HepG2 (cell line): Measurements from ENCODE around the gene SLC35A2. TPM values are rescaled to one million over a fixed set of nuclear protein-coding genes. Genes with fewer than 3 reads are reported as not detected.

ENCODE experiments used
- ATAC-seq: fragments of 200-7000 bp; cut with Tn5 transposase; 3 replicates; pipeline ENCODE4 v1.9.1; 2020; ENCODE audit warnings: mild to moderate bottlenecking, moderate library complexity
- BruUV-seq: library from RNA; stranded (reverse); fragments of 400-500 nt; replicated peaks from 2 replicates; lab custom pipeline; 2021; lab: Mats Ljungman, UMichigan
- CTCF ChIA-PET: fragments of 300-600 bp; formaldehyde crosslinking; extraction: SDS; loops from one replicate; lab custom pipeline; 2021; ENCODE audit warnings: low total read pairs, inconsistent platforms, low intra/inter-chr PET ratio; lab: Yijun Ruan, JAX
- POLR2A ChIA-PET: fragments of 350-600 bp; sonication (Branson Sonifier 250); formaldehyde crosslinking; loops from one replicate; lab custom pipeline; 2020; ENCODE audit warnings: antibody characterized with exemption, inconsistent platforms; lab: Yijun Ruan, JAX
- DNase-seq: peaks from one replicate; pipeline ENCODE4 v3.0.0-alpha.2; 2015; ENCODE audit warnings: low spot score
- FAIRE-seq: peaks from 3 replicates; lab custom pipeline; 2011; peaks lifted over from hg19 to GRCh38; lab: Jason Lieb, UNC
- H2AFZ ChIP-seq: one replicate; pipeline ENCODE4 v1.6.1; 2011; ENCODE audit warnings: low read length, inconsistent platforms
- H3K27ac ChIP-seq: fragments of 300-600 bp; 3 replicates; pipeline ENCODE4 v1.8.0; 2011; ENCODE audit warnings: mixed run types, mild to moderate bottlenecking, mixed read lengths, low read length, inconsistent platforms; ENCODE audit not compliant: insufficient read depth; ENCODE audit errors: extremely low read length
- H3K27me3 ChIP-seq, 2 experiments: fragments of 200-600 bp in 1 of 2; 2 replicates in 1 of 2; 3 replicates in 1 of 2; pipeline versions ENCODE4 v1.6.0 to v1.8.0; 2011; ENCODE audit warnings: low read length in 2 of 2, mild to moderate bottlenecking in 2 of 2, moderate library complexity in 2 of 2, inconsistent platforms in 1 of 2; ENCODE audit not compliant: insufficient read depth in 2 of 2, control insufficient read depth in 1 of 2
- H3K36me3 ChIP-seq, 2 experiments: fragments of 200-600 bp in 1 of 2; replicated peaks in 1 of 2; 2 replicates in 1 of 2; 3 replicates in 1 of 2; pipeline versions ENCODE4 v1.5.1 to v1.8.0; 2011; ENCODE audit warnings: low read length in 2 of 2, inconsistent platforms in 1 of 2; ENCODE audit not compliant: insufficient read depth in 2 of 2, control insufficient read depth in 1 of 2
- H3K4me1 ChIP-seq: 2 replicates; pipeline ENCODE4 v1.5.1; 2012; ENCODE audit warnings: low read length, inconsistent platforms; ENCODE audit not compliant: insufficient read depth
- H3K4me2 ChIP-seq: 2 replicates; pipeline ENCODE4 v1.6.0; 2011; ENCODE audit warnings: low read depth, low read length, inconsistent platforms
- H3K4me3 ChIP-seq, 3 experiments: fragments of 200-600 bp in 1 of 3; sonication (generic), shearing (Covaris generic) in 1 of 3; replicated peaks in 1 of 3; 2 replicates each; pipeline ENCODE4 v1.5.1; 2011 to 2016; ENCODE audit warnings: low read length in 3 of 3, inconsistent platforms in 2 of 3, low read depth in 2 of 3, mild to moderate bottlenecking in 2 of 3, control low read depth in 1 of 3, mixed read lengths in 1 of 3; ENCODE audit not compliant: insufficient read depth in 1 of 3
- H3K79me2 ChIP-seq: one replicate; pipeline ENCODE4 v1.6.1; 2011; ENCODE audit warnings: low read length, inconsistent platforms; ENCODE audit not compliant: insufficient read depth
- H3K9ac ChIP-seq: 2 replicates; pipeline ENCODE4 v1.6.0; 2011; ENCODE audit warnings: mild to moderate bottlenecking, low read depth, low read length, inconsistent platforms; ENCODE audit not compliant: insufficient read depth
- H3K9me3 ChIP-seq: 2 replicates; pipeline ENCODE4 v1.5.1; 2012; ENCODE audit warnings: mild to moderate bottlenecking, low read length
- H4K20me1 ChIP-seq: 2 replicates; pipeline ENCODE4 v1.6.0; 2011; ENCODE audit warnings: inconsistent platforms, mild to moderate bottlenecking, low read length, moderate library complexity; ENCODE audit not compliant: insufficient read depth
- CREB1 ChIP-seq, 2 experiments: fragments of 450-650 bp in 1 of 2; IDR thresholded peaks; 2 replicates each; pipeline ENCODE4 v1.6.1; 2016 to 2017; ENCODE audit warnings: control low read depth in 1 of 2, mild to moderate bottlenecking in 1 of 2, missing compliant biosample characterization in 1 of 2, missing genetic modification characterization in 1 of 2
- DNMT1 ChIP-seq: sonication (generic); formaldehyde crosslinking; IDR thresholded peaks from 2 replicates; pipeline ENCODE4 v1.5.1; 2020; ENCODE audit warnings: mild to moderate bottlenecking, missing genetic modification reagents
- KLF6 ChIP-seq: IDR thresholded peaks from 2 replicates; pipeline ENCODE4 v1.8.0; 2016; ENCODE audit warnings: missing biosample characterization, missing genetic modification reagents
- MTF2 ChIP-seq: sonication (generic); formaldehyde crosslinking; IDR thresholded peaks from 2 replicates; pipeline ENCODE4 v1.5.0; 2020; ENCODE audit warnings: missing genetic modification reagents, borderline replicate concordance
- NPAS2 ChIP-seq: sonication (generic); formaldehyde crosslinking; IDR thresholded peaks from 2 replicates; pipeline ENCODE4 v1.8.0; 2022; ENCODE audit warnings: mild to moderate bottlenecking, missing genetic modification reagents, borderline replicate concordance
- PCBP2 ChIP-seq: fragments of 200-400 bp; formaldehyde crosslinking; optimal IDR thresholded peaks from 2 replicates; pipeline ENCODE3; 2018; ENCODE audit warnings: low read length, low read depth; ENCODE audit not compliant: poor library complexity, severe bottlenecking
- RAD51 ChIP-seq: fragments of 450-650 bp; IDR thresholded peaks from 2 replicates; pipeline ENCODE4 v1.6.1; 2016; ENCODE audit warnings: borderline replicate concordance
- SMARCE1 ChIP-seq: fragments of 450-650 bp; IDR thresholded peaks from 2 replicates; pipeline ENCODE4 v1.6.1; 2017; ENCODE audit warnings: borderline replicate concordance
- TFDP1 ChIP-seq: IDR thresholded peaks from 2 replicates; pipeline ENCODE4 v1.6.1; 2016; ENCODE audit warnings: missing compliant biosample characterization, missing genetic modification reagents, borderline replicate concordance
- ZFP90 ChIP-seq: sonication (generic); formaldehyde crosslinking; IDR thresholded peaks from 2 replicates; pipeline ENCODE4 v1.8.0; 2022; ENCODE audit warnings: missing genetic modification reagents, mild to moderate bottlenecking, inconsistent platforms, borderline replicate concordance
- ZNF780A ChIP-seq: sonication (generic); formaldehyde crosslinking; IDR thresholded peaks from 2 replicates; pipeline ENCODE4 v1.8.0; 2022; ENCODE audit warnings: mild to moderate bottlenecking, missing genetic modification reagents, moderate library complexity
- WGBS: methylation state at CpG from one replicate; pipeline ENCODE4 v1.1.6; 2017; ENCODE audit warnings: low lambda C conversion rate; 5-methylcytosine and 5-hydroxymethylcytosine counted together
- in situ Hi-C: cut with HindIII; loops from 2 replicates; pipeline ENCODE4 v1.10.0; 2017; ENCODE audit warnings: low pct_unique_long_range_greater_than_20kb; ENCODE audit not compliant: extremely low pct_ligation_motif_present
- intact Hi-C: fragments of 100-400 bp; cut with micrococcal nuclease; formaldehyde crosslinking; loops from one replicate; pipeline ENCODE4 v1.10.0; 2022; ENCODE audit not compliant: unreplicated experiment
- polyA plus RNA-seq, 8 experiments: library from polyadenylated mRNA; depleted of rRNA in 3 of 8; stranded (reverse) in 7 of 8; unstranded in 1 of 8; fragments of >200 nt; fragmentation: Illumina TruSeq in 4 of 8; extraction: Trizol in 4 of 8; gene quantifications; 2 replicates each; pipeline versions ENCODE4 v1.2.1 to v1.2.3, GENCODE V29; 2011 to 2016; ENCODE audit warnings: low read depth in 4 of 8, missing spikeins in 1 of 8, mixed read lengths in 1 of 8; ENCODE audit not compliant: insufficient read depth in 1 of 8
- total RNA-seq, 5 experiments: library from RNA; depleted of rRNA; stranded (reverse); fragments of >200 nt; fragmentation: Illumina TruSeq; extraction: Trizol; gene quantifications; 2 replicates each; pipeline ENCODE4 v1.2.3, GENCODE V29; 2016; ENCODE audit warnings: low read depth in 1 of 5

SLC35A2 gene
- total and polyA plus RNA-seq, 2 of the 13 experiments (the other 11 are each of a cell fraction or from before 2014, with no cell fraction given), result 32.1 to 40.8 TPM

- ChIA-PET CTCF (no interaction called here), POLR2A (no interaction called here)
- no TSS peak for BruUV-seq
- H3K4me3 ChIP-seq, result no peak overlapping the region
- H3K4me2 ChIP-seq, result no peak overlapping the region
- intact Hi-C loops, result no loop called here
- H3K36me3 ChIP-seq, result peaks cover 5 to 19% of the 10 kb centered on the region in 2 experiments; a peak in 4 of 5 replicates
- in situ Hi-C loops, result no loop called here
- no peaks in the 10 kb centered on the region for H3K9me3 ChIP-seq
- H2AFZ ChIP-seq, result no peak overlapping the region
- H4K20me1 ChIP-seq, result no peaks in the 10 kb centered on the region
- no peaks in the 10 kb centered on the region for H3K79me2 ChIP-seq
- H3K27ac ChIP-seq, result no peak overlapping the region
- peaks cover 9% of the 10 kb centered on the region for H3K4me1 ChIP-seq
- no peak for FAIRE-seq
- no peak for DNase-seq
- no peak for ATAC-seq
- no peak for TF ChIP-seq PCBP2
- no peak for TF ChIP-seq TFDP1 (CRISPR knock-in tag)
- no peak for TF ChIP-seq ZFP90 (CRISPR knock-in tag)
- TF ChIP-seq KLF6 (CRISPR knock-in tag), result no peak
- TF ChIP-seq DNMT1 (CRISPR knock-in tag), result no peak
- no peak for TF ChIP-seq CREB1 (IDR thresholded peaks at IDR 0.05)
- no peak for TF ChIP-seq CREB1 (CRISPR knock-in tag; IDR thresholded peaks at IDR 0.05)
- TF ChIP-seq NPAS2, result no peak
- TF ChIP-seq RAD51, result no peak
- TF ChIP-seq MTF2, result no peak
- TF ChIP-seq ZNF780A (CRISPR knock-in tag), result no peak
- TF ChIP-seq SMARCE1, result no peak
- H3K27me3 ChIP-seq, result no peaks in the 10 kb centered on the region
- 100% methylated on average over 1 of the region's 13 CpGs for WGBS
- no peak overlapping the region for H3K9ac ChIP-seq
These were observed 12.3 kb upstream of the SLC35A2 start for GRCh38 chrX:48923771-48924170.
